Activated CD4-positive, alpha-beta T cell treated with anti-CD3 and anti-CD28 coated beads, Interleukin-2, amount 50 U/mL, for 4 hours (primary cell): ENCODE data around the gene EXOSC7.
"Not testable (repeated sequence)": the region's sequence is repeated elsewhere in the genome, so short reads cannot be mapped to it uniquely, and the experiment has no call there.

Experiments used
- DNase-seq, 2 experiments: peaks; one replicate each; pipeline ENCODE4 v3.0.0-alpha.2; 2020

The EXOSC7 gene

GRCh38 chr3:44976002-44976815 is at the start of gene EXOSC7, which contains the start of gene ZDHHC3:
EXOSC7 (plus strand) TSS chr3:44976244; CDS start chr3:44976278, 34 bp downstream.
ZDHHC3 (minus strand) TSS chr3:44976174; CDS start chr3:44959436, 16,738 bp downstream.
- peak; percentile 81 to 84 for DNase-seq

DNA sequence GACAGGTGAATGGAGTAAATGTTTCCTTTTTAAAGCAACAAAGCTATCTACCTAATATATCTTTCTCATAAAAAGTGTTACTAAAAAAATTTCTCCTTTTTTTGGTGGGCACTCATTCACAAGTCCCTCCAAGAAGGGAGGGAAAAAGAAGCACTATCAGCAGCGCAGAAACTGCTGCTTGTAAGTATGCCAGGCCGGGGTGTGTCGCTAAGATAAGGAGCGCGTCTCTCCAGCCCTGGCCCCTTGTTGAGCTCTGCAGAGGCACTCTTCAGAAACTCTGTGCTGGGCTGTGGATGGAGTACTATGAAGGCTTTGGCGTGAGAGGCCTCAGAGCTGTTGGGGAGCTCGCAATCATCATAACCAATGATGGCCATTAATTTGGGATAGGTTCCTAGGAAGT is 49.1 kb upstream of the EXOSC7 start:
- no peak for DNase-seq

GRCh38 chr3:44927371-44927770 is 48.7 kb upstream of the EXOSC7 start:
- DNase-seq = no peak

GRCh38 chr3:44929782-44930181 is 46.3 kb upstream of the EXOSC7 start:
- no peak for DNase-seq

DNA sequence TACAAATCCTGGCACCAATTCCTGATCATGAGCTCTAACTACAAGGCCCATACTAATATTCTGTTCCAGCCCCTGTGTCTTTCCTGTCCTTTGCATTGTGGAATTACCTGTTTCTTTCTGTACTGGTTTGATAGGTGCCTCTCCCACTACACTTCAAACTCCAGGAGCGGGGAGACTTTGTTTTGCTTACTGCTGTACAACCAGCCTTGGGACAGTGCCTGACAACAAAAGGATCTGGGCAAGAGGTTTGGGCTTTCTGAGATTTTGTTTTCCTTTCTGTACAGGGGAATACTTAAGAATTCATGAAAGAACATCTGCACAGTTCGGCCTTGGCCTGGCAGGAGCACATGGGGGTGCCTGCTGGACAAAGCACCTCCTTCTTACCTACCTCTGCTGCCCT is 45.1 kb upstream of the EXOSC7 start:
- no peak for DNase-seq

DNA sequence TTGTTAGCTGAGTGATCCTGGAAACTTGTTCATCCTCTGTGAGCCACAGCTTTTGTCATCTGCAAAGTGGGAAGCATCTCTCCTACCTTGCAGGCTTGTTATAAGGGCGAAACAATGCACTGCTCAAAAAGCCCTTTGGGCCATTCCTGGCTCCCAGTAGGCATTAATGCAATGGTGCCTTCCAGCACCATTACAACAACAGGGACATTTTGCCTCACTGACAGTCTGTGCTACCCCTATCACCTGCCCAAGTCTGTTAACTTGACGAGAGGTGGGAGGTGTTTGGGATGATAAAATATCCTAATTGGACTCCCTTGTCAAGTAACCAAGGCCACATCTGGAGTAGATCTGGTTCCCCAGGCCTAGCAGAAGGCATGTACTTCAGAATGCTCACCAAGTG is 44.3 kb upstream of the EXOSC7 start:
- DNase-seq = no peak

GRCh38 chr3:44932271-44932670 is 43.8 kb upstream of the EXOSC7 start:
- DNase-seq = no peak

- DNase-seq = no peak
These were observed 42.8 kb upstream of the EXOSC7 start for GRCh38 chr3:44932986-44933944.

DNA sequence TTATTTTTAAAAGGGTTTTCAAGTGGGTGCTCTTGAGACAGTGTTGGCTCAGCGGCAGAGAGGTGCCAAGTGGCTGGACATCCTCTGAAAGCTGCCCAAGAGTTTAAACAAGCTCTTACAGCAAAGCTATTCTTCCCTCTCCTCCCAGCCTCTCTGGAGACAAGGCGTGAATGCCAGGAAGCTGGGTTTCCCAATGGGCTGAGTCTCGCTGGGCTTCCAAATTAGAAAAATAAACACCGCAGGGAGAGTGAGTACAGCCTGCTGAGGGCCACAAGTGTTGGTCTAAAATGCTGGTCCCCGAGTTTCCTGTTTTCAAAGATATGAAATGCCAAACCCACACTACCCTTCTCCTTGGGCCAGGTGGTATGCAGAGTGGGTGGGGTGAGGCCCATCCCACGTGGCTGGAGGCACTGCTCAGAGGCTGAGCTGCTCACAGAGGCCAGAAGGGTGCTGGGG is 36.4 kb upstream of the EXOSC7 start:
- no peak for DNase-seq

DNA sequence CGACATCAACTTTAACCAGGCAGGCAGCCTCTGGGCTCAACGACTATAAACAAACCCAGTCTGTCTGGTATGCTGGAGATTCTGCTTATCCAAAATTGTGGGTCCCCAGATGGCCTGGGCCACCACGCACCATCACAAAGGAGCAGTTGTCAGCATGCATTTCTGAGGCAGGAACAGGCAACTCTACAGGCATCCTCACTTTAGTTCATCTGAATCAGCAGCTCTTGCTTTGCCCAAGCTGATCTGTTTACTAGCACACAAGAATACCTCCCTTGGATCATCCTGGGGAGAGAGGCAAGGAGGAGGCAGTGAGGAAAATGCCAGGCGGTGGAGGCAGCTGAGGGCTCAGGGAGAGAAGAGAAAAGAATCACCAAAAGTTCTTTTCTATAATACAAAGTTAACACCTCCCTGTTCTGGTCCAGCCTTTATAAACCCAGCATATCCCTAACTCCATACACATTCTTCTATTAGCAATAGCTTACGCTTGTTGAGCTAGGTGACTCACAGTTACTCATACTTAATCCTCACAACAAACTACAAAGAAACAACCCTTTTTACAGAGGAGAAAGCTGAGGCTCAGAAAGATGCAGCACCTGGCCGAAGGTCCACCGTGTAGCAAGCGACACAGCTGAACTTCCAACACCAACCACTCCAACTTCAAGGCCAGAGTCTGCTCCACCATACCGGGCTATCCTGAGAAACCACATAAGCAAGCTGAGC is 33.7 kb upstream of the EXOSC7 start:
- no peak for DNase-seq

DNA sequence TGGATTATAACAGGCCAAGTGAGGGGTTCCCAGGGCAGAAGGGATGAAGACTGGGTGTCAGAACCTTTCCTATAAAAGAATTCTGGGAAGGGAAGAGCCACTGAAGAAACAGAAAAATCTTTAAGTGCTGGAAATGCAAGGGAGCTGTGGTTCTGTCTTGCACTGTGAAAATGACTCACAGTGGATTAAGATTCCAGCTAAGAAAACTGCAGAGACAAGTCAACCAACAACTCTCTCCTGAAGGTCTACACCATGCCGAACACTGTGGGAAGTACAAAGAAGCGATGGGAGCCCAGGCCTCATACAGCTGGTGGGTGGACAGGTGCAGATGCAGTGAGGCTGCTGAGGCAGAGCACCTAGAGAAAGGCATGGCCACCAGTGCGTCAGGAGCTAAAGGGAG is 27.8 kb upstream of the EXOSC7 start:
- no peak for DNase-seq

GRCh38 chr3:44949770-44950169 is 26.3 kb upstream of the EXOSC7 start:
- not testable (repeated sequence) for DNase-seq

GRCh38 chr3:44950275-44950734 is 25.7 kb upstream of the EXOSC7 start:
- DNase-seq = no peak

- DNase-seq = no peak
These were observed 23.4 kb upstream of the EXOSC7 start for GRCh38 chr3:44952689-44953088.

DNA sequence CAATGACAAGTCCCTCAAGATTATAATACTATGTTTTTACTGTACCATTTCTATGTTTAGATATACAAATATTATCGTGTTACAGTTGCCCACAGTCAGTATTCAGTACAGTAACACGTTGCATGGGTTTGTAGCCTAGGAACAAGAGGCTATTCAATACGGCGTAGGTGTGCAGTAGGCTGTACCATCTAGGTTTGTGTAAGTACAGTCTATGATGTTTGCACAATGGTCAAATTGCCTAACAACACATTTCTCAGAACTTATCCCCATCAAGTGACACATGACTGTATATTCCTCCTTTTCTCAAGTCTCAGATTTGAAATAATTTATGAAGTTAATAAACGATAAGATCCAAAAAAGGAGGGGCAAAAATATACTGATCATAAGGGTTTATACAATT is 21.7 kb upstream of the EXOSC7 start:
- no peak for DNase-seq

- no peak for DNase-seq
These were observed 21.1 kb upstream of the EXOSC7 start for GRCh38 chr3:44954962-44955361.

- no peak for DNase-seq
These were observed 20.1 kb upstream of the EXOSC7 start for GRCh38 chr3:44955917-44956316.

DNA sequence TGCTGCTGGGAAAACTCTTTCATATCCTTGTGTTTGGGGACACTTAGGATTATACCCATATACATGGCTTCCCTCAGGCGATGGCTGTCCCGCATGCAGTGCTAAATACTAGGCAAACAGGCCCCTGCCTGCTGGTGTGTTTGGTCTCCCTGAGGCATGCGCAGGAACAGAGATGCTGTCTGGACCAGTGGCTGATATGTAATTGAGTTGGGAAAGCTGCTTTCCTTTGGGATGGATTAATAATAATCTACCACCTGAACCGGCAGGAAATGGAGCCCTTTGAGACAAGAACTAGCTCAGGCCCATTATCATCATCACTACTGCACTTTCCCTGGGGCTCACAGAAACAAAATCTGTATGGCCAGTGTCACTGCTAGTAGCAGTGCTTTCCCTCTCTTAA is 18.1 kb upstream of the EXOSC7 start:
- DNase-seq = no peak

DNA sequence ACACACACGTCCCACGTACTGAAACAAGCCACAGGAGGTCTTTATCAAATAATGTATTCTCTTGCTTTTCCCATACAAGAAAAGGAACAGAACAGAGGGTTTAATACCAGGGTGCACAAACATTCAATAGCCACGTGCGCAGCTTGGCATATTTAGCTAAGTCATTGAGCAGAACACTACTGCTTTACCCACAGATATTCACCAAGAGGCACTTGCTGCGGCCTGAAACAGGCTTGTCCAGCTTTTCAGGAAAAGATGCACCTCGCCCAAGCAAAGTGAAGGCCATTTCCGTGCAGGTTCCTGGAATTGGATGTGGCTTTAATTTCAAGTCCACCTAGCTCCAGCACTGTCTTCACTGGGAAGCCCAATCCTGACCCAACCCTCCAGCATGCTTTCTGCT is 17.7 kb upstream of the EXOSC7 start:
- DNase-seq = no peak

DNA sequence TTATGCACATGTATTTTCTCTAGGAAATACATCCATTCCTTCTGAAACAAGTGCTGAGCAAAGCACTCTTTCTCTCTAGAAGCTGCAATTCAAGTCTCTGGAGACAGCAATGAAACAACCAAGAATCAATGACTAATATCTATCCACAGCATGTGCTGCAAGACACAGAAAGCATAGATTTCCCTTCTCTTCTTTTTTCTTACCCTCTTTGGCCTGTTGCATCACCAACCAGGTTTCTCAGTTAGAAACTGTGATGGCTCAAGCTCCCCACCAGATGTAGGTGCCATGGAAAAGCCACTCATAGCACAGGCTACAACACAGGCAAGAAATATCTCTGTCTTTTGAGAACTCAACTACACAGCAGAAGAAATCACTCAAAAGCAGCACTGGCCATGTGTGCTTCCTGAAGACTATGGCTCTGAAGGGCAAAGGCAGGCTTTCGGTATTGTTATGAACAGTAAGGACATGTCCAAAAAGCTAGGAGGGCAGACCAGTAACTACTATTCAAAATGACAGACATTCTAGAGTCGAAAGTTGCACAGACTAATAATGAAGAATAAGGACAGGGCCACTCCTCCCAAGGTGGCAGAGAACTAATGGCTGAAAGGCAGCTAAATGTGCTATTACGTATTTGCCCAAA is 15.5 kb upstream of the EXOSC7 start:
- DNase-seq = no peak

- no peak for DNase-seq
These were observed 14.2 kb upstream of the EXOSC7 start for GRCh38 chr3:44961888-44962287.
